GM21786 (cell line): ENCODE results near the gene ADAT3.
"Not testable (repeated sequence)": the region's sequence is repeated elsewhere in the genome, so short reads cannot be mapped to it uniquely, and the experiment has no call there.

Experiments
- ATAC-seq: cut with Tn5 transposase; IDR thresholded peaks from one replicate; pipeline ENCODE4 v1.9.1; 2021; ENCODE audit not compliant: unreplicated experiment

The ADAT3 gene

GRCh38 chr19:1882786-1883692 lies 22.2 kb upstream of the ADAT3 start:
- ATAC-seq: no peak

GRCh38 chr19:1883784-1884183 lies 21.4 kb upstream of the ADAT3 start:
- ATAC-seq: no peak

- ATAC-seq: no peak
Observed at GRCh38 chr19:1884291-1884718, 20.9 kb upstream of the ADAT3 start.

- ATAC-seq: no peak
Observed at GRCh38 chr19:1884719-1885334, 20.4 kb upstream of the ADAT3 start.

- ATAC-seq: peak; percentile 56
Observed at GRCh38 chr19:1885398-1886119, 19.6 kb upstream of the ADAT3 start, which contains the start of gene ABHD17A. TSS of gene ABHD17A (minus strand) at chr19:1885496. CDS start at chr19:1881566, 3,930 bp downstream.

GRCh38 chr19:1886360-1886759 lies 18.8 kb upstream of the ADAT3 start:
- not testable (repeated sequence) for ATAC-seq

GRCh38 chr19:1888385-1888784 lies 16.8 kb upstream of the ADAT3 start:
- no peak for ATAC-seq

GRCh38 chr19:1889907-1890306 lies 15.3 kb upstream of the ADAT3 start:
- ATAC-seq: no peak

GRCh38 chr19:1893791-1894190 lies 11.4 kb upstream of the ADAT3 start:
- no peak for ATAC-seq

- no peak for ATAC-seq
Observed at GRCh38 chr19:1896508-1896907, 8.7 kb upstream of the ADAT3 start.

GRCh38 chr19:1901940-1902404 lies 3.2 kb upstream of the ADAT3 start:
- no peak for ATAC-seq

GRCh38 chr19:1902923-1903322 lies 2.3 kb upstream of the ADAT3 start:
- no peak for ATAC-seq

GRCh38 chr19:1904860-1905109 lies 414 bp upstream of the ADAT3 start:
- ATAC-seq: peak; percentile 6

GRCh38 chr19:1905863-1906375 lies 720 bp downstream of the ADAT3 start:
- ATAC-seq: no peak

- no peak for ATAC-seq
Observed at GRCh38 chr19:1906985-1907562, 1.9 kb downstream of the ADAT3 start.

GRCh38 chr19:1907563-1908363 lies 2.6 kb downstream of the ADAT3 start:
- no peak for ATAC-seq

- ATAC-seq: no peak
Observed at GRCh38 chr19:1908364-1908678, 3.1 kb downstream of the ADAT3 start.

GRCh38 chr19:1909761-1910080 lies 4.5 kb downstream of the ADAT3 start:
- ATAC-seq: no peak

GRCh38 chr19:1910177-1910576 lies 5.0 kb downstream of the ADAT3 start:
- no peak for ATAC-seq

- no peak for ATAC-seq
Observed at GRCh38 chr19:1911098-1911497, 5.9 kb downstream of the ADAT3 start.

GRCh38 chr19:1911995-1912394 lies 6.8 kb downstream of the ADAT3 start:
- ATAC-seq: no peak
